Muscle layer of duodenum (tissue), 2 donors: ENCODE results near the gene SLX4.

Experiments
- H3K27ac ChIP-seq: one replicate; pipeline ENCODE4 v1.7.0; 2013; ENCODE audit warnings: mild to moderate bottlenecking, low read length
- H3K27me3 ChIP-seq: one replicate; pipeline ENCODE4 v1.7.0; 2013; ENCODE audit warnings: low read depth, mild to moderate bottlenecking, control low read depth, low read length
- H3K36me3 ChIP-seq, 2 donors: one replicate each; pipeline ENCODE4 v1.7.0; 2013; ENCODE audit warnings: low read length in 2 of 2, control low read depth in 1 of 2, mild to moderate bottlenecking in 1 of 2; ENCODE audit not compliant: insufficient read depth in 2 of 2, control insufficient read depth in 1 of 2
- H3K4me1 ChIP-seq, 2 donors: one replicate each; pipeline ENCODE4 v1.7.0; 2013; ENCODE audit warnings: low read length in 2 of 2, mild to moderate bottlenecking in 2 of 2, control low read depth in 1 of 2, moderate library complexity in 1 of 2; ENCODE audit not compliant: insufficient read depth in 2 of 2, control insufficient read depth in 1 of 2
- H3K4me3 ChIP-seq, 2 donors: one replicate each; pipeline ENCODE4 v1.7.0; 2013; ENCODE audit warnings: low read length in 2 of 2, low read depth in 1 of 2, mild to moderate bottlenecking in 1 of 2
- H3K9me3 ChIP-seq, 2 donors: one replicate each; pipeline ENCODE4 v1.7.0; 2013; ENCODE audit warnings: low read length in 2 of 2, control low read depth in 1 of 2, mild to moderate bottlenecking in 1 of 2; ENCODE audit not compliant: control insufficient read depth in 1 of 2
- donor health status: healthy.

SLX4 gene

GRCh38 chr16:3596101-3596861 is 15.1 kb downstream of the SLX4 start:
- Histone ChIP-seq H3K27ac (no peak overlapping the region), H3K9me3 (no peaks in the 10 kb centered on the region), H3K4me1 (no peaks in the 10 kb centered on the region), H3K27me3 (no peaks in the 10 kb centered on the region), H3K4me3 (no peak overlapping the region), H3K36me3 (peaks cover 8 to 35% of the 10 kb centered on the region in 2 donors)

- H3K4me1 ChIP-seq, result peaks cover 0 to 2% of the 10 kb centered on the region in 2 donors
- H3K36me3 ChIP-seq, result peaks cover 8 to 35% of the 10 kb centered on the region in 2 donors
- H3K9me3 ChIP-seq, result no peaks in the 10 kb centered on the region
- no peaks in the 10 kb centered on the region for H3K27me3 ChIP-seq
- no peak overlapping the region for H3K4me3 ChIP-seq
- H3K27ac ChIP-seq, result no peak overlapping the region
Observed at GRCh38 chr16:3595521-3596021, 15.8 kb downstream of the SLX4 start.

GRCh38 chr16:3595110-3595486 is 16.3 kb downstream of the SLX4 start:
- Histone ChIP-seq H3K4me3 (no peak overlapping the region), H3K4me1 (peaks cover 0 to 6% of the 10 kb centered on the region in 2 donors), H3K27ac (no peak overlapping the region), H3K27me3 (no peaks in the 10 kb centered on the region), H3K36me3 (peaks cover 8 to 32% of the 10 kb centered on the region in 2 donors), H3K9me3 (no peaks in the 10 kb centered on the region)

GRCh38 chr16:3594316-3595109 is 16.9 kb downstream of the SLX4 start:
- Histone ChIP-seq H3K9me3 (no peaks in the 10 kb centered on the region), H3K36me3 (peaks cover 8 to 26% of the 10 kb centered on the region in 2 donors), H3K4me1 (peaks cover 0 to 6% of the 10 kb centered on the region in 2 donors), H3K27ac (no peak overlapping the region), H3K27me3 (no peaks in the 10 kb centered on the region), H3K4me3 (no peak overlapping the region)

GRCh38 chr16:3592559-3592958 is 18.8 kb downstream of the SLX4 start:
- no peak overlapping the region for H3K4me3 ChIP-seq
- H3K36me3 ChIP-seq, result peaks cover 8 to 30% of the 10 kb centered on the region in 2 donors
- no peaks in the 10 kb centered on the region for H3K9me3 ChIP-seq
- no peaks in the 10 kb centered on the region for H3K27me3 ChIP-seq
- peaks cover 0 to 6% of the 10 kb centered on the region in 2 donors for H3K4me1 ChIP-seq
- H3K27ac ChIP-seq, result no peak overlapping the region

- H3K9me3 ChIP-seq, result no peaks in the 10 kb centered on the region
Observed at GRCh38 chr16:3591991-3592390, 19.4 kb downstream of the SLX4 start.

GRCh38 chr16:3591436-3591803 is 20.0 kb downstream of the SLX4 start:
- no peak overlapping the region for H3K4me3 ChIP-seq
- peaks cover 0 to 6% of the 10 kb centered on the region in 2 donors for H3K4me1 ChIP-seq
- H3K27ac ChIP-seq, result no peak overlapping the region
- peaks cover 8 to 25% of the 10 kb centered on the region in 2 donors for H3K36me3 ChIP-seq
- H3K27me3 ChIP-seq, result no peaks in the 10 kb centered on the region
- no peaks in the 10 kb centered on the region for H3K9me3 ChIP-seq

More at GRCh38 chr16:3591991-3592390, 19.4 kb downstream of the SLX4 start:
- H3K4me1 ChIP-seq, result peaks cover 0 to 6% of the 10 kb centered on the region in 2 donors
- H3K4me3 ChIP-seq, result no peak overlapping the region
- H3K27ac ChIP-seq, result no peak overlapping the region
- peaks cover 8 to 25% of the 10 kb centered on the region in 2 donors for H3K36me3 ChIP-seq
- H3K27me3 ChIP-seq, result no peaks in the 10 kb centered on the region

- Histone ChIP-seq H3K4me3 (no peak overlapping the region), H3K27me3 (no peaks in the 10 kb centered on the region), H3K27ac (no peak overlapping the region), H3K36me3 (peaks cover 8 to 25% of the 10 kb centered on the region in 2 donors), H3K4me1 (peaks cover 0 to 6% of the 10 kb centered on the region in 2 donors), H3K9me3 (no peaks in the 10 kb centered on the region)
Observed at GRCh38 chr16:3590736-3591435, 20.5 kb downstream of the SLX4 start.

- peaks cover 8 to 25% of the 10 kb centered on the region in 2 donors for H3K36me3 ChIP-seq
- H3K4me1 ChIP-seq, result peaks cover 0 to 6% of the 10 kb centered on the region in 2 donors
- H3K27ac ChIP-seq, result no peak overlapping the region
- H3K9me3 ChIP-seq, result no peaks in the 10 kb centered on the region
- H3K27me3 ChIP-seq, result no peaks in the 10 kb centered on the region
- H3K4me3 ChIP-seq, result no peak overlapping the region
Observed at GRCh38 chr16:3589991-3590701, 21.3 kb downstream of the SLX4 start.

- Histone ChIP-seq H3K27ac (no peak overlapping the region), H3K4me1 (peaks cover 0 to 6% of the 10 kb centered on the region in 2 donors), H3K27me3 (no peaks in the 10 kb centered on the region), H3K4me3 (no peak overlapping the region), H3K36me3 (peaks cover 8 to 30% of the 10 kb centered on the region in 2 donors), H3K9me3 (no peaks in the 10 kb centered on the region)
Observed at GRCh38 chr16:3589441-3589921, 21.9 kb downstream of the SLX4 start.
